GM19328 (cell line): ENCODE measurements around the gene CDC73.

Experiments
- ATAC-seq: cut with Tn5 transposase; IDR thresholded peaks from one replicate; pipeline ENCODE4 v1.9.1; 2021; ENCODE audit warnings: mild to moderate bottlenecking, moderate library complexity; ENCODE audit not compliant: unreplicated experiment

CDC73 gene

DNA sequence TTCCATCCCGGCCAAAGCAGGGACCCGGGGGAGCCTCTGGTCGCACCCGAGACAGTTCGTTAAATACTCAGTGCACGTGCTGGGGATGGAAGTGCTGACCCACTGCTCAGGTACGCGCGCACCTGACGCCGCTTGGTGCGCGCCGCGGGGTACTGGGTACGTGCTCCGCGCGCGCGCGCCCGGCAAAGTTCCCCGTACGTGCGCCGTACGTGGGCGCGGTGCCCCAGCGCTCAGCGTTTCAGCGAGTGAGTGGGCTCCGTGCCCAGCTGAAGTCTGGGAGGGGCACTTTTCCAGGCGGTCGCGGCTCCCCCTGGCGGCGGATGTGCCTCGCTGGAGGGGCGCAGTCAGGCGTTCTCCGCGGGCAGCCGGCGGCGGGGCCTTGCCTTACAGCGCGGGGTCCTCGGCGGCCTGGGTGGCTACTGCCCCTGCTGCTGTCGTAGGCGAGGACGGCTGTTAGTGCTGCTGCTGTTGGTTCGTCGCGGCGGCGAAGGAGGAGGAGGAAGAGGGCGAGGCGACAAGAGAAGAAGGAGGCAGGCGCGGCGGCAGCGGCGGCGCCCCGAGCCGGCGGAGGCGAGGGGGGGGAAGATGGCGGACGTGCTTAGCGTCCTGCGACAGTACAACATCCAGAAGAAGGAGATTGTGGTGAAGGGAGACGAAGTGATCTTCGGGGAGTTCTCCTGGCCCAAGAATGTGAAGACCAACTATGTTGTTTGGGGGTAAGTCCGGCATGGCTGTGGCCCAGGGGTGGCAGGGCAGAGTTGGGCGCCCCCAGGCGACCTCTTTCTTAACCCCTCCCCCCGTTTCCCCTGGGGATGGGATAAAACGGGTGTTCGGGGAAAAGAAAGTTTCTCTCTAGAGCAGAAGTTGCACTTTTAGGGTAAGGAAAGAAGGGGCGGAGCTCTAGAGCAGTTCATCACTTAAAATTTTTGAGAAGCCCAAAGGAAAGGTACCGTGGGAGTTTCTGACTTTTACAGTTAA is at the start of gene CDC73:
Gene CDC73 (plus strand): TSS at position 416 of the 978 bp plus-strand sequence. CDS start 170 bp downstream, at position 586.
- ATAC-seq = peak; percentile 92

- no peak for ATAC-seq
These were observed 43.8 kb upstream of the CDC73 start for GRCh38 chr1:193077991-193078390.

GRCh38 chr1:193079187-193079586 is 42.6 kb upstream of the CDC73 start:
- no peak for ATAC-seq

- ATAC-seq = peak; percentile 98
These were observed 38.3 kb upstream of the CDC73 start for GRCh38 chr1:193083365-193084088.

DNA sequence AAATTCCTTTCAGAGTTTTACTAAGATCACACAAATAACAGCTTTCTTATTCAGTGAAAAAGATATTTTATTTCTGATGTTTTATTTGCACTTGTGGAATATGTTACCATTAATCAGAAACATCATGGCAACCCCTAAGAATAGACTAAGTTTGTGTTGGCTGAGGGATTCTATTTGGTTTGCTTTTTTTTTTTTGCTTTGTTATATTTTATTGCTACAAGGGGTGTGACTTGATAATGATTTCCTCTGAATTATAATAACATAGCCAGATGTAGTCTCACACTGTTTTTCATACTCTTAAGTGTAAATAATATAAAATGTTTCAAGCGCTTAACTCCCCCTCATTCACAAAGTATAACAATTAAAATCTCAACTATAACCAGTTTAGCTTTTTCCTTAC is 36.6 kb upstream of the CDC73 start:
- no peak for ATAC-seq

GRCh38 chr1:193086342-193086741 is 35.5 kb upstream of the CDC73 start:
- no peak for ATAC-seq

DNA sequence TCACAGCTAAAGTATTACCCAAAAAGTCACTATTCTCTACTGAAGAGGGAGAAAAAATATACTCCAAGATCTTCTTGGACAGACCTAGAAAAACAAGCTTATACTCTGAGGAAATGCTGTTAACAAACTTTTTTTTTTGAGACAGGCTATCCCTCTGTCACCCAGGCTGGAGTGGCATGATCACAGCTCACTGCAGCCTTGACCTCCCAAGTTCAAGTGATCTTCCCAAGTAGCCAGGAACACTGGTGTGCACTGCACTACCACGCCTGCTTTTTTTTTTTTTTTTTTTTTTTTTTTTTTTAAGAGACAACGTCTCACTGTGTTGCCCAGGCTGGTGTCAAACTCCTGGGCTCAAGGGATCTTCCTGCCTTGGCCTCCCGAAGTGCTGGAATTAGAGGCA is 33.9 kb upstream of the CDC73 start:
- no peak for ATAC-seq

DNA sequence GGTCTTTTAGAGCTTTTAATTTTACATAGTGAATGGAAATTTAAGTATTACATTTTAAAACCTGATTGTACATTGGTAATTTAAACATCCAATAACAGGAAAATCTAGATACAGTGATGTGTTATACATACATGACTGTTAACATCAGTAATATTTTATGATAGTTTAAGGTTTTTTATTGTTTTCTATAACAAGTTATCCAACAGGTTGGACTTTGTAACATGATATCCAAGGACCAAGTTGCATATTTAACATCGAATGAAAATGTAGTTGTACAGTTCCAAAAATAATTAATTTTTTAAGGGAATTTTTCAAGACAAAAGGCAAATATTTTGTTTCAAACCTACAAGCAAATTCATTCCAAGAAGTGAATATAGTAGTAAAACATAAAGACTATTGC is 31.0 kb upstream of the CDC73 start:
- ATAC-seq = no peak

GRCh38 chr1:193094112-193094511 is 27.7 kb upstream of the CDC73 start:
- ATAC-seq = no peak

DNA sequence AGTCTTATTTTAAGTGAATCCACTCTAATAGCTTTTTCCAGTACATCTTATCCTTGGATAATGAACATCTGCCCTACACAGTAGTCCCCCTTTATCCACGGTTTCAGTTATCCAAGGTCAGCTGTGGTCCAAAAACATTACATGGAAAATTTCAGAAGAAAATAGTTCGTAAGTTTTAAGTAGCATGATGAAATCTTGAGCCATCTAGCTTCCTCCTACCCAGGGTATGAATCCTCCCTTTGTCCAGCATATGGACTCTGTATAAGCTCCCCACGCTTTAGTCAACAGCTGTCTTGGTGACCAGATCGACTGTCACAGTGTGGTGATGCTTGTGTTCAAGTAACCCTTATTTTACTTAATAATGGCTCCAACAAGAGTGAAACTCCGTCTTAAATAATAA is 19.2 kb upstream of the CDC73 start:
- ATAC-seq = no peak

DNA sequence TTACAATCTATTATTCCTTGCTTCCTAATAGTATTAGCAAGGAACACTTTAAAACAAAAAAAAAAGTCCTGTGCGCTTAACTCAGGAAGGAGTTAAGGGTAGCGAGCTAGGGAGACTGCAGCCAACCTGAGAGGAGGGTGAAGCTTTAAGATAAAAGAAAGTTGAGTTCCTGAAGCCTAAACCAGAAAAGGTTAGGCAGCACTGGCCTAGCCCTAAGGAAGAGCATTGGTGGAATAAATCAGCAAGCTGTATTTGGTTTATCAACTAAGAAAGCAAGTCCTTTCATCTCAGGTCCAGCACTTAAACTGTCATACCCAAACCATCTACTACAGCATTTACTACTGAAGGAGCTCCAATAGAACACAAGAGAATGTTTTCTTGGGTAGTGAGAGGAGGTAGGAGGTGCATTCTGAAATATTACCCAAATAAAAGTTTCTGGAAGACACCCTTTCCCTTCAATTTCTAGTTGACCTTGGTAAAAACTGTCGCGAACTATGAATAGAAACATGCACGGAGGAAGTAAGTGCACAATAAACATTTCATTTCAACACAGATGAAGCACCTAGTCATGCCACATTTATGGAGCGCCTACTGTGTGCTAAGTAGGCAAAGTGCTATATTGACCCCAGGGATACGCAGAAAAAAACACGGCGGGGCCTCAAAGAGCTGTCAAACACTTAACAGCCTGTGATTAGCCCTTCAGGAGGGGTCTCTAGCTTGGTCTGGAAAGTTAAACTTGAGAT is 17.9 kb upstream of the CDC73 start:
- no peak for ATAC-seq

- ATAC-seq = peak; percentile 32
These were observed 17.3 kb upstream of the CDC73 start for GRCh38 chr1:193104502-193104906.

- ATAC-seq = peak; percentile 93
These were observed 16.7 kb upstream of the CDC73 start, which contains the start of gene GLRX2 for GRCh38 chr1:193104907-193105820. Gene GLRX2 (minus strand): TSS chr1:193105414. CDS start chr1:193105382, 32 bp downstream.

DNA sequence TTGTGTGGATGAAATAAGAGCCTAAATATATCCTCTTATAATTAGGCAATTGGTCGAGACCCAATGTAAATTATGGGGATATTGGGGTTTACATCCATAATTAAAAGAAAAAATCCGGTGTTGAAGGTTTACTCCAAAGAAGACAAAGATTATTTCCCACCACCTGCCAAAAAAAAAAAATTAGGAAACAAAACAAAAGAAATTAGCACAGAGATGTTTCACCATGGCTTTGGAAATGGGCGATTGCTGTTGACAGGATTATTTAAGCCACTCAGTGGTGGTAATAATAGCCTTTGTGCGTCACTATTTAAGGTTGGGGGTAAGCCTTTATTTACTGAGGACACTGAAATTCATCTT is 16.0 kb upstream of the CDC73 start:
- no peak for ATAC-seq

- no peak for ATAC-seq
These were observed 13.4 kb upstream of the CDC73 start for GRCh38 chr1:193108471-193108870.

DNA sequence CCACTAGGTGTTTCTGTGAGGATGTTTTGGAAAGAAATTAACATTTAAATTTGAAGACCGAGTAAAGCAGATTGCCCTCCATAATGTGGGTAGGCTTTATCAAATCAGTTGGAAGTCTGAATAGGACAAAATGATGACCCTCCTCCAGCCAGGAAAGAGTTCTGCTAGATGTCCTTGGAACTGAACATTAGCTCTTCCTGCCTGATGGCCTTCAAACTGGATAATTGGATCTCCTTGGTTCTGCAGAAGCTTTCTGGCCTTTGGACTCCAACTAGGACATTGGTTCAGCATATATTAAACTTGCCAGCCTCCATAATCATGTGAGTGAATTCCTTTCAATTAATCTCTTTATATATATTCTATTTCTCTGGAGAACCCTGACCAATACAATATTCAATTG is 12.2 kb upstream of the CDC73 start:
- ATAC-seq = no peak

GRCh38 chr1:193110246-193110645 is 11.6 kb upstream of the CDC73 start:
- ATAC-seq = no peak

GRCh38 chr1:193110864-193111263 is 11.0 kb upstream of the CDC73 start:
- no peak for ATAC-seq

DNA sequence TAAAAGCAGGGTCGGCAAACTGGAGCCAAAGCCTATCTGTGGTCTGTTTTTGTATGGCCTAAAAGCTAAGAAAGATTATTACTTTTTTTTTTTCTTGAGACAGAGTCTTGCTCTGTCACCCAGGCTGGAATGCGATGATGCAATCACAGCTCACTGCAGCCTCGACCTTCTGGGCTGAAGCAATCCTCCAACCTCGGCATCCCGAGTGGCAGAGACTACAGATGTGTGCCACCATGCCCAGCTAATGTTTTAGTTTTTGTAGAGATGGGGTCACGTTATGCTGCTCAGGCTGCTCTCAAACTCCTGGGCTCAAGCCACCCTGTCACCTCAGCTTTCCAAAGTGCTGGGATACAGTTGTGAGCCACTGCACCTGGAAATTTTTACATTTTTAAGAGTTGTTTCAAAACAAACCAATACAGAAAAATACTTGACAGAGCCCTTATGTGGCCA is 10.2 kb upstream of the CDC73 start:
- ATAC-seq = no peak
